ENCODE measurements around the gene SRGAP1. TPM values are rescaled to one million over a fixed set of nuclear protein-coding genes. Genes with fewer than 3 reads are reported as not detected.
"Not testable (repeated sequence)": the region's sequence is repeated elsewhere in the genome, so short reads cannot be mapped to it uniquely, and the experiment has no call there.

SRGAP1 gene
- total RNA-seq, 2 donors from 2014 or later = 0.06 to 0.29 TPM

- H3K36me3 Mint-ChIP-seq (ENCODE audit: low read depth) = no peaks in the 10 kb centered on the region
- no peak for ATAC-seq (replicated peaks)
- no peaks in the 10 kb centered on the region for H3K4me1 Mint-ChIP-seq
- no peak overlapping the region for H3K4me3 Mint-ChIP-seq
- H3K27ac Mint-ChIP-seq = no peak overlapping the region
- H3K27me3 Mint-ChIP-seq = peaks cover 27% of the 10 kb centered on the region
- H3K9me3 Mint-ChIP-seq = peaks cover 4% of the 10 kb centered on the region
These were observed 263.3 kb downstream of the SRGAP1 start for GRCh38 chr12:64107776-64108175.

- peaks cover 4% of the 10 kb centered on the region for H3K9me3 Mint-ChIP-seq
- H3K4me1 Mint-ChIP-seq = no peaks in the 10 kb centered on the region
- no peaks in the 10 kb centered on the region for H3K36me3 Mint-ChIP-seq (ENCODE audit: low read depth)
- ATAC-seq (replicated peaks) = no peak
- H3K27me3 Mint-ChIP-seq = peaks cover 27% of the 10 kb centered on the region
- H3K4me3 Mint-ChIP-seq = no peak overlapping the region
- no peak overlapping the region for H3K27ac Mint-ChIP-seq
These were observed 265.2 kb downstream of the SRGAP1 start for GRCh38 chr12:64109706-64110105.

GRCh38 chr12:64110864-64111263 is 266.4 kb downstream of the SRGAP1 start:
- no peak overlapping the region for H3K27ac Mint-ChIP-seq
- ATAC-seq (replicated peaks) = no peak
- no peaks in the 10 kb centered on the region for H3K4me1 Mint-ChIP-seq
- no peak overlapping the region for H3K4me3 Mint-ChIP-seq
- H3K9me3 Mint-ChIP-seq = peaks cover 4% of the 10 kb centered on the region
- no peaks in the 10 kb centered on the region for H3K36me3 Mint-ChIP-seq (ENCODE audit: low read depth)
- peaks cover 22% of the 10 kb centered on the region for H3K27me3 Mint-ChIP-seq

- peaks cover 5% of the 10 kb centered on the region for H3K27me3 Mint-ChIP-seq
- ATAC-seq (replicated peaks) = no peak
- no peaks in the 10 kb centered on the region for H3K4me1 Mint-ChIP-seq
- no peaks in the 10 kb centered on the region for H3K36me3 Mint-ChIP-seq (ENCODE audit: low read depth)
- no peak overlapping the region for H3K27ac Mint-ChIP-seq
- peaks cover 4% of the 10 kb centered on the region for H3K9me3 Mint-ChIP-seq
- no peak overlapping the region for H3K4me3 Mint-ChIP-seq
These were observed 272.5 kb downstream of the SRGAP1 start for GRCh38 chr12:64116969-64117368.

GRCh38 chr12:64120568-64120967 is 276.1 kb downstream of the SRGAP1 start:
- no peaks in the 10 kb centered on the region for H3K36me3 Mint-ChIP-seq (ENCODE audit: low read depth)
- no peaks in the 10 kb centered on the region for H3K4me1 Mint-ChIP-seq
- no peak overlapping the region for H3K4me3 Mint-ChIP-seq
- peaks cover 5% of the 10 kb centered on the region for H3K27me3 Mint-ChIP-seq
- no peaks in the 10 kb centered on the region for H3K9me3 Mint-ChIP-seq
- H3K27ac Mint-ChIP-seq = no peak overlapping the region
- no peak for ATAC-seq (replicated peaks)

GRCh38 chr12:64121086-64121485 is 276.6 kb downstream of the SRGAP1 start:
- H3K27me3 Mint-ChIP-seq; H3K36me3 Mint-ChIP-seq (ENCODE audit: low read depth); H3K9me3 Mint-ChIP-seq; H3K4me3 Mint-ChIP-seq; H3K27ac Mint-ChIP-seq; ATAC-seq (replicated peaks); H3K4me1 Mint-ChIP-seq: not testable (repeated sequence)

GRCh38 chr12:64122154-64122553 is 277.7 kb downstream of the SRGAP1 start:
- Mint-ChIP-seq H3K36me3 (ENCODE audit: low read depth) (no peaks in the 10 kb centered on the region), H3K9me3 (no peaks in the 10 kb centered on the region), H3K4me3 (no peak overlapping the region), H3K27ac (no peak overlapping the region), H3K27me3 (peaks cover 5% of the 10 kb centered on the region), H3K4me1 (no peaks in the 10 kb centered on the region)
- ATAC-seq (replicated peaks) = no peak

- H3K36me3 Mint-ChIP-seq (ENCODE audit: low read depth) = no peaks in the 10 kb centered on the region
- H3K4me3 Mint-ChIP-seq = no peak overlapping the region
- H3K27me3 Mint-ChIP-seq = peaks cover 5% of the 10 kb centered on the region
- H3K9me3 Mint-ChIP-seq = no peaks in the 10 kb centered on the region
- H3K27ac Mint-ChIP-seq = no peak overlapping the region
- ATAC-seq (replicated peaks) = no peak
- no peaks in the 10 kb centered on the region for H3K4me1 Mint-ChIP-seq
These were observed 278.5 kb downstream of the SRGAP1 start for GRCh38 chr12:64122995-64123394.

- Mint-ChIP-seq H3K36me3 (ENCODE audit: low read depth) (no peaks in the 10 kb centered on the region), H3K27me3 (peaks cover 5% of the 10 kb centered on the region), H3K4me1 (no peaks in the 10 kb centered on the region), H3K9me3 (no peaks in the 10 kb centered on the region), H3K4me3 (no peak overlapping the region), H3K27ac (no peak overlapping the region)
- ATAC-seq (replicated peaks) = no peak
These were observed 278.9 kb downstream of the SRGAP1 start for GRCh38 chr12:64123448-64123847.

GRCh38 chr12:64124511-64125197 is 280.2 kb downstream of the SRGAP1 start:
- H3K4me3 Mint-ChIP-seq = no peak overlapping the region
- no peaks in the 10 kb centered on the region for H3K9me3 Mint-ChIP-seq
- no peak for ATAC-seq (replicated peaks)
- no peak overlapping the region for H3K27ac Mint-ChIP-seq
- H3K4me1 Mint-ChIP-seq = no peaks in the 10 kb centered on the region
- H3K27me3 Mint-ChIP-seq = peaks cover 5% of the 10 kb centered on the region
- no peaks in the 10 kb centered on the region for H3K36me3 Mint-ChIP-seq (ENCODE audit: low read depth)

GRCh38 chr12:64125913-64126312 is 281.4 kb downstream of the SRGAP1 start:
- H3K36me3 Mint-ChIP-seq (ENCODE audit: low read depth) = no peaks in the 10 kb centered on the region
- H3K27me3 Mint-ChIP-seq = peaks cover 5% of the 10 kb centered on the region
- no peak overlapping the region for H3K4me3 Mint-ChIP-seq
- no peak overlapping the region for H3K27ac Mint-ChIP-seq
- H3K4me1 Mint-ChIP-seq = no peaks in the 10 kb centered on the region
- no peak for ATAC-seq (replicated peaks)
- H3K9me3 Mint-ChIP-seq = no peaks in the 10 kb centered on the region

GRCh38 chr12:64127811-64128210 is 283.3 kb downstream of the SRGAP1 start:
- Mint-ChIP-seq H3K4me1 (no peaks in the 10 kb centered on the region), H3K9me3 (peaks cover 3% of the 10 kb centered on the region), H3K27me3 (no peaks in the 10 kb centered on the region), H3K27ac (no peak overlapping the region), H3K36me3 (ENCODE audit: low read depth) (no peaks in the 10 kb centered on the region), H3K4me3 (no peak overlapping the region)
- ATAC-seq (replicated peaks) = no peak

GRCh38 chr12:64128366-64128765 is 283.9 kb downstream of the SRGAP1 start:
- Mint-ChIP-seq H3K36me3 (ENCODE audit: low read depth) (no peaks in the 10 kb centered on the region), H3K27ac (no peak overlapping the region), H3K27me3 (no peaks in the 10 kb centered on the region), H3K4me1 (no peaks in the 10 kb centered on the region), H3K4me3 (no peak overlapping the region), H3K9me3 (peaks cover 3% of the 10 kb centered on the region)
- no peak for ATAC-seq (replicated peaks)

GRCh38 chr12:64130476-64130875 is 286.0 kb downstream of the SRGAP1 start:
- not testable (repeated sequence) for H3K4me3 Mint-ChIP-seq; H3K4me1 Mint-ChIP-seq; H3K27me3 Mint-ChIP-seq; ATAC-seq (replicated peaks); H3K27ac Mint-ChIP-seq; H3K9me3 Mint-ChIP-seq; H3K36me3 Mint-ChIP-seq (ENCODE audit: low read depth)

GRCh38 chr12:64131456-64131855 is 287.0 kb downstream of the SRGAP1 start:
- H3K36me3 Mint-ChIP-seq (ENCODE audit: low read depth); H3K4me1 Mint-ChIP-seq; H3K27ac Mint-ChIP-seq; H3K9me3 Mint-ChIP-seq; H3K4me3 Mint-ChIP-seq; ATAC-seq (replicated peaks); H3K27me3 Mint-ChIP-seq: not testable (repeated sequence)

- H3K4me3 Mint-ChIP-seq; H3K36me3 Mint-ChIP-seq (ENCODE audit: low read depth); H3K27me3 Mint-ChIP-seq; ATAC-seq (replicated peaks); H3K4me1 Mint-ChIP-seq; H3K27ac Mint-ChIP-seq; H3K9me3 Mint-ChIP-seq: not testable (repeated sequence)
These were observed 288.2 kb downstream of the SRGAP1 start for GRCh38 chr12:64132672-64133071.
